ENCODE measurements around the gene GREM1. TPM values are rescaled to one million over a fixed set of nuclear protein-coding genes. Genes with fewer than 3 reads are reported as not detected.

Gene GREM1
- total and polyA plus RNA-seq, 2 donors (not counting 3 experiments of a cell fraction or from before 2014, with no cell fraction given) = not detected

- ChIA-PET POLR2A (interaction anchor here (0.5 kb wide), 1 partner anchor 283 kb away, joined by 3 read pairs; no protein-coding TSS in a partner anchor), CTCF (interaction anchor here (1.2 to 1.5 kb wide), 2 partner anchors 12 to 197 kb away, joined by 3 to 4 read pairs; no protein-coding TSS in a partner anchor)
- Histone ChIP-seq H3K4me1 (ENCODE audit: control insufficient read depth, extremely low read depth, insufficient read depth, low read length) (no peaks in the 10 kb centered on the region), H3K36me3 (ENCODE audit: control insufficient read depth in 2 of 2, extremely low read depth in 1 of 2, insufficient read depth in 2 of 2, low read length in 2 of 2) (no peaks in the 10 kb centered on the region), H3K9me3 (replicated peaks; ENCODE audit: control insufficient read depth, insufficient read depth, low read length) (no peaks in the 10 kb centered on the region), H3K4me2 (ENCODE audit: insufficient read depth, low read length) (no peak overlapping the region), H2AFZ (ENCODE audit: low read depth, low read length) (no peak overlapping the region), H3K9ac (replicated peaks; ENCODE audit: extremely low read depth, insufficient read depth, low read length) (no peak overlapping the region), H3K4me3 (replicated peaks in 1 of 3; ENCODE audit: insufficient read depth in 1 of 3, low read depth in 1 of 3, low read length in 3 of 3) (no peak overlapping the region), H4K20me1 (replicated peaks; ENCODE audit: control insufficient read depth, extremely low read depth, insufficient read depth, low read length) (no peaks in the 10 kb centered on the region), H3K9me1 (replicated peaks; ENCODE audit: control insufficient read depth, extremely low read depth, insufficient read depth, low read length) (no peaks in the 10 kb centered on the region), H3K79me2 (ENCODE audit: control insufficient read depth, insufficient read depth, low read length) (no peaks in the 10 kb centered on the region), H3K27ac (ENCODE audit: insufficient read depth, low read depth, low read length) (no peak overlapping the region), H3K27me3 (ENCODE audit: control insufficient read depth in 2 of 2, insufficient read depth in 2 of 2, low read length in 2 of 2) (peaks cover 5 to 29% of the 10 kb centered on the region in 2 experiments)
- BruUV-seq (replicated peaks) = no TSS peak
- intact Hi-C loops (cut with micrococcal nuclease) (loop anchor here (10.0 kb wide), 1 partner anchor 65 kb away; no protein-coding TSS in a partner anchor), dilution Hi-C loops (cut with MboI; ENCODE audit: extremely low pct_ligation_motif_present, low sequenced_read_pairs) (no loop called here)
- TF ChIP-seq FOS (IDR thresholded peaks at IDR 0.05; ENCODE audit: borderline replicate concordance, insufficient read depth, low read length) = no peak
- no peak for TF ChIP-seq MAX (IDR thresholded peaks at IDR 0.05; ENCODE audit: insufficient read depth, insufficient read length)
- TF ChIP-seq GATA2 (IDR thresholded peaks at IDR 0.05; ENCODE audit: insufficient read depth, insufficient read length, low read depth, low read length) = no peak
- TF ChIP-seq EZH2 (IDR thresholded peaks at IDR 0.05; ENCODE audit: borderline replicate concordance, low read depth, low read length, severe bottlenecking) = no peak
- DNase-seq (ENCODE audit: low read depth, low spot score) (no peak), FAIRE-seq (no peak)
Measured at GRCh38 chr15:32739522-32740063, 21.8 kb downstream of the GREM1 start.

- Histone ChIP-seq H3K79me2 (ENCODE audit: control insufficient read depth, insufficient read depth, low read length) (no peaks in the 10 kb centered on the region), H3K4me1 (ENCODE audit: control insufficient read depth, extremely low read depth, insufficient read depth, low read length) (no peaks in the 10 kb centered on the region), H3K27ac (ENCODE audit: insufficient read depth, low read depth, low read length) (no peak overlapping the region), H3K36me3 (ENCODE audit: control insufficient read depth in 2 of 2, extremely low read depth in 1 of 2, insufficient read depth in 2 of 2, low read length in 2 of 2) (no peaks in the 10 kb centered on the region), H3K27me3 (ENCODE audit: control insufficient read depth in 2 of 2, insufficient read depth in 2 of 2, low read length in 2 of 2) (peaks cover 0 to 8% of the 10 kb centered on the region in 2 experiments), H3K4me3 (replicated peaks in 1 of 3; ENCODE audit: insufficient read depth in 1 of 3, low read depth in 1 of 3, low read length in 3 of 3) (no peak overlapping the region), H3K9me1 (replicated peaks; ENCODE audit: control insufficient read depth, extremely low read depth, insufficient read depth, low read length) (no peaks in the 10 kb centered on the region), H3K4me2 (ENCODE audit: insufficient read depth, low read length) (no peak overlapping the region), H4K20me1 (replicated peaks; ENCODE audit: control insufficient read depth, extremely low read depth, insufficient read depth, low read length) (no peaks in the 10 kb centered on the region), H2AFZ (ENCODE audit: low read depth, low read length) (no peak overlapping the region), H3K9me3 (replicated peaks; ENCODE audit: control insufficient read depth, insufficient read depth, low read length) (no peaks in the 10 kb centered on the region), H3K9ac (replicated peaks; ENCODE audit: extremely low read depth, insufficient read depth, low read length) (no peak overlapping the region)
- TF ChIP-seq MYC (IDR thresholded peaks at IDR 0.05; ENCODE audit: low read depth, low read length) (no peak), JUN (IDR thresholded peaks at IDR 0.05; ENCODE audit: borderline replicate concordance, insufficient read depth, insufficient read length, low read depth) (no peak), FOS (IDR thresholded peaks at IDR 0.05; ENCODE audit: borderline replicate concordance, insufficient read depth, low read length) (no peak), GATA2 (IDR thresholded peaks at IDR 0.05; ENCODE audit: insufficient read depth, insufficient read length, low read depth, low read length) (no peak), POLR2A (IDR thresholded peaks at IDR 0.05; ENCODE audit: low read depth, low read length) (no peak), POLR2AphosphoS5 (IDR thresholded peaks at IDR 0.05; ENCODE audit: insufficient read depth, low read depth, low read length) (no peak), CTCF (IDR thresholded peaks at IDR 0.05; ENCODE audit: extremely low read depth in 1 of 2, insufficient read depth in 1 of 2, low read depth in 1 of 2, low read length in 2 of 2) (no peak), EZH2 (IDR thresholded peaks at IDR 0.05; ENCODE audit: borderline replicate concordance, low read depth, low read length, severe bottlenecking) (no peak), MAX (IDR thresholded peaks at IDR 0.05; ENCODE audit: insufficient read depth, insufficient read length) (no peak)
- POLR2A ChIA-PET = interaction anchor here (0.6 kb wide), 1 partner anchor 10 kb away, joined by 3 read pairs; no protein-coding TSS in a partner anchor
- BruUV-seq (replicated peaks) = no TSS peak
- DNase-seq (ENCODE audit: low read depth, low spot score) (no peak), FAIRE-seq (no peak)
- intact Hi-C loops (cut with micrococcal nuclease) = no loop called here
- dilution Hi-C loops (cut with MboI; ENCODE audit: extremely low pct_ligation_motif_present, low sequenced_read_pairs) = no loop called here
- CTCF ChIA-PET = interaction anchor here (0.7 to 2.8 kb wide), 3 partner anchors 41 to 100 kb away, joined by 3 to 9 read pairs (median 3); no protein-coding TSS in a partner anchor
Measured at GRCh38 chr15:32743411-32744140, 25.8 kb downstream of the GREM1 start.

Data from endothelial cell of umbilical vein (primary cell).